GM18502 (cell line): ENCODE measurements around the gene IL36RN.

Experiments used
- ATAC-seq: cut with Tn5 transposase; IDR thresholded peaks from one replicate; pipeline ENCODE4 v1.9.1; 2021; ENCODE audit warnings: mild to moderate bottlenecking; ENCODE audit not compliant: unreplicated experiment, poor library complexity

IL36RN gene

DNA sequence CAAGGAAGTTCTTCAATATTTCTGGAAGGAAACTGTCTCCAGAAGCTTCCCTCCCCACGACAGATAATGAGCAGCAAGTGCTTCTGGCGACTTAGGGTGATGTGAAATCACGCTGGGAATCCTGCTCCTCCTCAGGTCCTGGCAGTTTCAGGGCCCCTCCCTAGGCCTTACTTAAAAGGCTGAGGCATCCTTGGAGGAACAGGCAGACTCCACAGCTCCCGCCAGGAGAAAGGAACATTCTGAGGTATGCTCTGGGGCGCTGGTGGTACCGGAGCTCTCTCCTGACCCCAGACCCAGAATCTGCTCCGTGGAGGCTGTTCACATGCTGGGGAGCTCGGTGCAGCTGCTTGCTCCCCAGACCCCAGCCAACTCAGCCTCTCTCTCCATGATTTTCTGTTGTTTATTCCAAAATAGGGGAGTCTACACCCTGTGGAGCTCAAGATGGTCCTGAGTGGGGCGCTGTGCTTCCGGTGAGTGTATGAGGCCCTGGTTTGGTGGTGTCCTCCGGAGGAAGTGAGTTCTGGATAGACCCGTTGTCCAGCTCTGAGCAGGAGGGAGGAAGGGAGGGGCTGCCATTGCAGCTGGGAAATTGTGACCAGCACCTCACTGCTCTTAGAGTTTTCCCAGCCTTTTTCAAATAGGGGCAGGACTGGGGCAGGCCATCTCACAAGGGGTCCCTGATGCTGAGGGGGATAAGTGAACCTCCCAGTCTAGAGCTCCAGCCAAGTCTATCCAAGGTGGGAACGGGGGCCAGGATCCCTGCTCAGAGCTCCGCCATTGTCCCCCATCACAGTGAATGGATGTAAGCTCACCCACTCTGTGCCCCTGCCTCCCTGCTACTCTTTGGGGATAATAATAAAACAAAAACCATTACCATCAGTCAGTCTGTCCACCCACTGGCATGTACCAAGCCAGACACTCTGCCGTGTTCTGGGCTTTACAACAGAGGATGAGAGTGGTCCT lies at the start of gene IL36RN:
Gene IL36RN, plus strand, starts transcription at position 201 of the 963 bp plus-strand sequence. Its CDS starts 241 bp downstream, at position 442.
- no peak for ATAC-seq

- no peak for ATAC-seq
Observed at GRCh38 chr2:113009622-113010021, 49.4 kb upstream of the IL36RN start.

GRCh38 chr2:113010088-113010487 lies 48.9 kb upstream of the IL36RN start:
- ATAC-seq, result no peak

DNA sequence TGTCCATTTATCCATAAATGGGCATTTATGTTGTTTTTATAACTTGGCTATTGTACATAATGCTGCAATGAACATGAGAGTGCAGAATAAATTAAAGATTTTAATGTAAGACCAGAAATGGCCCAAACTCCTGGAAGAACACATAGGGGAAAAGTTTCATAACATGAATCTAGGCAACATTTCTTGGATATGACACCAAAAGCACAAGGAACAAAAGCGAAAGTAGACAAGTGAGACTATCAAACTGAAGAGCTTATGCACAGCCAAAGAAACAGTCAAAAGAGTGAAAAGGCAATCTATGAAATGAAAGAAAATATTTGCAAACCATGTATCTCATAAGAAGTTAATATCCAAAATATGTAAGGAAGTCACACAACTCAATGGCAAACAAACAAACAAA lies 47.9 kb upstream of the IL36RN start:
- no peak for ATAC-seq

GRCh38 chr2:113012436-113013335 lies 46.3 kb upstream of the IL36RN start:
- ATAC-seq, result no peak

- no peak for ATAC-seq
Observed at GRCh38 chr2:113013336-113013661, 45.7 kb upstream of the IL36RN start.

GRCh38 chr2:113014067-113014466 lies 44.9 kb upstream of the IL36RN start:
- ATAC-seq, result no peak

- no peak for ATAC-seq
Observed at GRCh38 chr2:113015042-113015441, 44.0 kb upstream of the IL36RN start.

DNA sequence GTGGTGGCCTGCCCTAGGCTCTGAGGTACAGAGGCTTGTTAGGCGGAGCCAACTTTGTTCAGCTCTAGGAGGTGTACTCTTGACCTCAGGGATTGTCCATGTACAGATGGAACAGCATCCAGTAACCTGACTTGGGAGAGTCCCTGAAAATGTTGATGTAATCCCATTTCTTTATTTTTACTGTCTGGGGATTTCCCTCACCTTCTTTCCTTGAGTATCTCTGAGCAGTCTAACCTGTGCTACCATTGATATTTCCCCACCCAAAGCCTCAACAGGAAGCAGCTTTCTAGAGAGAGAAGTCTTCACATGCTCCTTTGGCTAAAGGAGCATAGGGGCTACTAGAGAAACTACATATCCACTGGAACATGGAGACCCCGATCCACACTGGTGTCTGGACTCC lies 43.3 kb upstream of the IL36RN start:
- no peak for ATAC-seq

DNA sequence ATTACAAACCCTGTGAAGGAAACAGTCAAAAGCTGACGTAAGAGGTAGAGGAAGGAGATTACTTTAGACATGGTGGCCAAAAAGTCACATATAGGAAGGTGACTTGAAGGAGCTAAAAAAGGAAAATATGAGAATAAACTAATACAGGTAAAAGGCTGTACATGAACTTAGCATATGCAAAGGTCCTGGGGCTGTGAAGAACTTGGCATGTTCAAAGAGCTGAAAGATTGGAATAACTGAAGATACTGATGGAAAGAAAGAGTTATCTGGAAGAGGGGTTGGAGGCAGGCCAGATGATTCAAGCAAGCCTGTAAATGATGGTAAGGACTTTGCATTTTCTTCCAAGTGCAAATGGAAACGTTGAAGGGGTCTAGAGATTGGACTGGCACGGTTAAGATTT lies 40.5 kb upstream of the IL36RN start:
- ATAC-seq, result no peak

- no peak for ATAC-seq
Observed at GRCh38 chr2:113021312-113021711, 37.7 kb upstream of the IL36RN start.

GRCh38 chr2:113024764-113025163 lies 34.2 kb upstream of the IL36RN start:
- ATAC-seq, result no peak

GRCh38 chr2:113025737-113026136 lies 33.3 kb upstream of the IL36RN start:
- no peak for ATAC-seq

- no peak for ATAC-seq
Observed at GRCh38 chr2:113027691-113028090, 31.3 kb upstream of the IL36RN start.

DNA sequence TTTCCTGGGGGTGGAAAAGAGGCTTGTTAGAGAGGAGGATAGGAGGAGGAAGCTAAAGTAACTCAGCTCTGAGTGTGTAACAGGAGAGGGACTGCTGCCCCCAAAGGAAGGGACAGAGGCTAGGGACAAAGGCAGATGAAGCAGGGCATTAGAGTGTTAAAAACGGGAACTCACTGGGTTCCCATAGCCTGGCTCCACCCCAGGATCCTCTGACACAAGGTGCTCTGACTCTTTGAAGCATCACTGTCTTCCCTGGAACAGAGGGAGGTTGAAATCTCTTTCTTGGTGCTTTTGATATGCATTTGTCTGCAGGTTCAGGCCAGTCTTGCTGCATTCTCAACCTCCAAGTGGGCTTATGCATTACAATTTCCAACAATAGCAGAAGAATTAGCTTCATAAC lies 30.9 kb upstream of the IL36RN start:
- ATAC-seq, result no peak

GRCh38 chr2:113032737-113033136 lies 26.3 kb upstream of the IL36RN start:
- ATAC-seq, result no peak

- ATAC-seq, result no peak
Observed at GRCh38 chr2:113034016-113034415, 25.0 kb upstream of the IL36RN start.

- no peak for ATAC-seq
Observed at GRCh38 chr2:113036763-113037162, 22.2 kb upstream of the IL36RN start.

DNA sequence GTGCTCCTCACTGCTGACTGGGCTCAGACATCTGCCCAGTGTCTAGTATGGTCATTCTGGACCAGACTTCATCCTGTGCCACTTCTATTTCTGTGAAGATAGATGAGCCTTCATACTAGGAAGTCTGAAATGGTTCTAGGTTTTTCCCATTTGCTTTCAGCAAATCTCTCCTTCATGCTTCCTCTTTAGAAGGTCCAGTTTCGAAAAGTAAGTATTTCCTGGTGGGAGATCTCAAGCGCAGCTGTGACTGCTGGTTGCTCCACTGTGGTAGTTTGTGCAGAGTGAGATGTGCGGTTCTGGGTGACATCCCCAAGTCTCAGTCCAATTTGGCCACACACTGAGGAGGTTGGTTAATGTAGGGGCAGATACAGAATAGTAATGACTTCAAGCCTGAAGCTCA lies 20.7 kb upstream of the IL36RN start:
- ATAC-seq, result no peak

- ATAC-seq, result no peak
Observed at GRCh38 chr2:113039158-113039557, 19.8 kb upstream of the IL36RN start.

DNA sequence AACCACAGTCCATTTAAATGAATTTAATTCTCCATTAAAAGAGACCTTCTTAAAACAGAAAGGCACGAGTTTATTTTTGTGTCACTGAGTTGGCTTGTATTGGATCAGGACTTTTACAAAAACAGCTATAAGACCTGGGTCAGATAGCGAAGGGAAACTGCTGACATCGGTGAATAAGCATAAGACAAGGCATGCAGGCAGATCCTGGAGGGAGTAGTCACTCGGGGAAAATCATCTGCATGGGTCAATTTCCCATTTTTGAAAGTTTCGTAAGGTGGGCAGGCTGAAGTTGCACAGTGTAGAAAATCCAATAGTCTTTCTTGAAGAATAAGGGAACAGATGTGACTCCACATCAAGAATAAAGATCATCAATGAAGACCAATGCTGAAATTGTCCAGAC lies 19.3 kb upstream of the IL36RN start:
- ATAC-seq, result no peak
